BJ (cell line): Measurements from ENCODE around the gene C18orf32. TPM values are rescaled to one million over a fixed set of nuclear protein-coding genes. Genes with fewer than 3 reads are reported as not detected.

Experiments used
- CTCF ChIA-PET: fragments of 350-600 bp; formaldehyde crosslinking; extraction: SDS; loops from one replicate; lab custom pipeline; 2021; ENCODE audit warnings: antibody characterized with exemption, inconsistent platforms; lab: Yijun Ruan, JAX
- POLR2A ChIA-PET: fragments of 300-600 bp; sonication (Branson Sonifier 250); formaldehyde crosslinking; extraction: SDS; loops from one replicate; lab custom pipeline; 2021; ENCODE audit warnings: antibody characterized with exemption; lab: Charles Lee
- DNase-seq: peaks from one replicate; pipeline ENCODE4 v3.0.0-alpha.2; 2011; ENCODE audit warnings: low read depth
- H3K27me3 ChIP-seq: 2 replicates; pipeline ENCODE4 v1.6.0; 2011; ENCODE audit warnings: low read length; ENCODE audit not compliant: control insufficient read depth, insufficient read depth
- H3K36me3 ChIP-seq: 2 replicates; pipeline ENCODE4 v1.5.1; 2011; ENCODE audit warnings: low read length; ENCODE audit not compliant: control insufficient read depth, insufficient read depth
- H3K4me3 ChIP-seq: 2 replicates; pipeline ENCODE4 v1.5.1; 2011; ENCODE audit warnings: low read depth, mild to moderate bottlenecking, control low read depth, low read length
- polyA plus RNA-seq: library from polyadenylated mRNA; depleted of rRNA; stranded (reverse); fragments of >200 nt; gene quantifications from 2 replicates; pipeline ENCODE4 v1.2.3, GENCODE V29; 2011
- TF ChIP-seq, protein P1 (sequence below): IDR thresholded peaks from 2 replicates; pipeline ENCODE4 v1.5.1; 2011; ENCODE audit warnings: low read depth, mild to moderate bottlenecking, control low read depth, inconsistent platforms, low read length, moderate library complexity; ENCODE audit not compliant: insufficient read depth

C18orf32 gene
- polyA plus RNA-seq, 1 experiment = 9.4 TPM

GRCh38 chr18:49446481-49446880 is 40.6 kb downstream of the C18orf32 start:
- Histone ChIP-seq H3K27me3 (no peaks in the 10 kb centered on the region), H3K36me3 (no peaks in the 10 kb centered on the region), H3K4me3 (no peak overlapping the region)
- DNase-seq = no peak
- ChIA-PET CTCF (interaction anchor here (1.0 to 1.9 kb wide), 4 partner anchors 11 to 681 kb away, joined by 3 to 9 read pairs (median 4); no protein-coding TSS in a partner anchor), POLR2A (no interaction called here)
- TF ChIP-seq, protein P1, sequence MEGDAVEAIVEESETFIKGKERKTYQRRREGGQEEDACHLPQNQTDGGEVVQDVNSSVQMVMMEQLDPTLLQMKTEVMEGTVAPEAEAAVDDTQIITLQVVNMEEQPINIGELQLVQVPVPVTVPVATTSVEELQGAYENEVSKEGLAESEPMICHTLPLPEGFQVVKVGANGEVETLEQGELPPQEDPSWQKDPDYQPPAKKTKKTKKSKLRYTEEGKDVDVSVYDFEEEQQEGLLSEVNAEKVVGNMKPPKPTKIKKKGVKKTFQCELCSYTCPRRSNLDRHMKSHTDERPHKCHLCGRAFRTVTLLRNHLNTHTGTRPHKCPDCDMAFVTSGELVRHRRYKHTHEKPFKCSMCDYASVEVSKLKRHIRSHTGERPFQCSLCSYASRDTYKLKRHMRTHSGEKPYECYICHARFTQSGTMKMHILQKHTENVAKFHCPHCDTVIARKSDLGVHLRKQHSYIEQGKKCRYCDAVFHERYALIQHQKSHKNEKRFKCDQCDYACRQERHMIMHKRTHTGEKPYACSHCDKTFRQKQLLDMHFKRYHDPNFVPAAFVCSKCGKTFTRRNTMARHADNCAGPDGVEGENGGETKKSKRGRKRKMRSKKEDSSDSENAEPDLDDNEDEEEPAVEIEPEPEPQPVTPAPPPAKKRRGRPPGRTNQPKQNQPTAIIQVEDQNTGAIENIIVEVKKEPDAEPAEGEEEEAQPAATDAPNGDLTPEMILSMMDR = no peak

DNA sequence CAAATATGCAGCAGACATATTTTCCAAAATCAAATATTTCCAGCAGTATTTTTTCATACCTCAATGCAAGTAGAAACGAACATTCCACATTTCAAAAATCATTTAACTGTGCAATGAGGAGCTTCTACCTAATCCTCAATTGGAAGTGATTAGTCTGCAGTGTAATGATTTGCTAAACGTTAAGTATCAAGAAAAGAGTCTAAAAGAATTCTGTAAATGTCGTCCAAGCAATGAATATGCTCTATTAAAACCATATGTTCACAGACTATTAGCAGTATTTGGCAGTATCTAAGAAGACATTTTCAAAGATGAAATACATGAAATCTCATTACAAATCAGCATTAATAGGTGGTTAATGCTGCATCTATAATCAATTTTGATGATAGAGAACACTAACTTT is 42.5 kb downstream of the C18orf32 start:
- H3K4me3 ChIP-seq = no peak overlapping the region
- H3K36me3 ChIP-seq = no peaks in the 10 kb centered on the region
- no peaks in the 10 kb centered on the region for H3K27me3 ChIP-seq
- TF ChIP-seq, protein P1 = no peak
- CTCF ChIA-PET = no interaction called here
- POLR2A ChIA-PET = no interaction called here
- DNase-seq = peak; percentile 11

GRCh38 chr18:49443837-49444236 is 43.2 kb downstream of the C18orf32 start:
- Histone ChIP-seq H3K36me3 (no peaks in the 10 kb centered on the region), H3K27me3 (no peaks in the 10 kb centered on the region), H3K4me3 (no peak overlapping the region)
- ChIA-PET CTCF (interaction anchor here (0.6 kb wide), 1 partner anchor 953 kb away, joined by 3 read pairs; no protein-coding TSS in a partner anchor), POLR2A (no interaction called here)
- TF ChIP-seq, protein P1 = no peak
- no peak for DNase-seq

GRCh38 chr18:49441338-49441938 is 45.6 kb downstream of the C18orf32 start:
- H3K27me3 ChIP-seq = no peaks in the 10 kb centered on the region
- ChIA-PET POLR2A (no interaction called here), CTCF (interaction anchor here (1.2 kb wide), 1 partner anchor 31 kb away, joined by 5 read pairs; no protein-coding TSS in a partner anchor)
- no peaks in the 10 kb centered on the region for H3K36me3 ChIP-seq
- TF ChIP-seq, protein P1 = no peak
- no peak for DNase-seq
- H3K4me3 ChIP-seq = no peak overlapping the region

DNA sequence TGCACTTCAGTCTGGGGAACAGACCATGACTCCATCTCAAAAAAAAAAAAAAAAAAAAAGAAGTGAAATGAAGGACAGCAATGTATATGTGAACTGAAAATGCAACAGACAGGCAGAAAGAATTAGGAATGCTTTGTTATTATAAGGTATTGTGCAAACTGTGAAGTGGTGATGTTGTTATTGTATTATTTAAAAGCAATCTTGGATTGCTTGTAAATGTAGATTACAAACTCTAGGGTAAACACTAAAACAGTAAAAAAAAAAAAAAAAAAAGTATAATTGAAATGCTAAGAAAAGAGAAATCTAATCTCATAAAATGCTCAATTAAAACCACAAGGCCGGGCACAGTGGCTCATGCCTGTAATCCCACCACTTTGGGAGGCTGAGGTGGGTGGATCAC is 51.9 kb downstream of the C18orf32 start:
- DNase-seq = no peak
- TF ChIP-seq, protein P1 = no peak
- Histone ChIP-seq H3K4me3 (no peak overlapping the region), H3K27me3 (no peaks in the 10 kb centered on the region), H3K36me3 (no peaks in the 10 kb centered on the region)
- ChIA-PET POLR2A (no interaction called here), CTCF (no interaction called here)
